ENCODE results near the gene HADH.

DNA sequence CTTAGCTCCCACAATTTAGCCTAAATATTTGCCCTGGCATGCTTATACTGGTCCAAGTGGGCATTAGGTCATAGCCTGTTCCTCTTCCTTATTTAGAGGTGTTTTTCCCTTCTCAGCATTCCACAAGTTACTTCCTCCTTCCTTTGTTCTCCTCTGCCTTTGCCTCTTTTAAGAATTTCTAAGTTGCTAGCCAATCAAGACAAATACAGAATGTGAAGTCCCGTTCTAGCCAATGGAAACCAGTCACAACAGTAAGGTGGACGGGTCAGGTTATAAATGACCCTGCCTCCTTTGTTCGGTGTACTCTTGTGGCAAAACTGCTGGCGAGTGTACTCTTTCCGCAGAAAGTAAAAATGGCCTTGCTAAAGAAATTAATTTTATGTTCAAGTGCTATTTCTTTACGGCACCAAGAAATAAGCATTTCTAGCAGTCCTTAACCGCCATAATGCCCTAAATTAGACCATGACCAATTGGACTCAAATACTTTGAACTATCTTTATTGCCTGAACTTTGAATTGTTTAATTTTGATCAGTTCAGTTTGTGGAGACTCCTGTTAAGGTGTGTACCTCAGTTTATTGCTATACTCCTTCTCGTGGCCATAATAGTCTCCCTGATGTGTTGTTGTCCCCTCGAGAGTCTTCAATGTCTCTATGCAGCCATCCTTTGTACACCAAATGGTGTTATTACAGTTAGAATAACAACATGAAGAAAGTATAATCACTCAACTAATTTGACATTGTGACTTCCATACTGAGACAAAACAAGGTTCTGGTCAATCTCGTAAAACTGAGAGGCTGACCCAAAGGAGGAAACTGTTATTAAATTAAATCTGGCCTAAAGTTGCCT, 1.6 kb upstream of the HADH start:
- TF ChIP-seq POLR2A (IDR thresholded peaks at IDR 0.05; ENCODE audit: low read length) (no peak), CHD2 (IDR thresholded peaks at IDR 0.05; ENCODE audit: low read length, partially characterized antibody) (no peak), CEBPB (IDR thresholded peaks at IDR 0.05) (no peak)
